Activated CD8-positive, alpha-beta memory T cell treated with anti-CD3 and anti-CD28 coated beads, Interleukin-2, amount 10 ng/mL, durations not matched to agents 7 days and 5 days (primary cell): Measurements from ENCODE around the gene EPHB1. TPM values are rescaled to one million over a fixed set of nuclear protein-coding genes. Genes with fewer than 3 reads are reported as not detected.

Experiments used
- ATAC-seq: fragments of 150-1000 bp; cut with Tn5 transposase; one replicate; pipeline ENCODE4 v1.10.0; 2021; ENCODE audit warnings: moderate library complexity
- CTCF ChIA-PET: fragments of 350-600 bp; sonication (Branson Sonifier 250); formaldehyde crosslinking; loops from one replicate; lab custom pipeline; 2021; ENCODE audit warnings: antibody characterized with exemption; lab: Charles Lee
- DNase-seq: peaks from one replicate; pipeline ENCODE4 v3.0.0-alpha.2; 2020
- H3K27ac Mint-ChIP-seq: one replicate; pipeline ENCODE4 v1.8.0; 2021; ENCODE audit warnings: mild to moderate bottlenecking, mixed read lengths
- H3K27me3 Mint-ChIP-seq: one replicate; pipeline ENCODE4 v1.8.0; 2021; ENCODE audit warnings: mixed read lengths
- H3K36me3 Mint-ChIP-seq: one replicate; pipeline ENCODE4 v1.8.0; 2021; ENCODE audit warnings: mild to moderate bottlenecking, mixed read lengths
- H3K4me1 Mint-ChIP-seq: one replicate; pipeline ENCODE4 v1.8.0; 2021; ENCODE audit warnings: mixed read lengths
- H3K4me3 Mint-ChIP-seq: one replicate; pipeline ENCODE4 v1.8.0; 2021; ENCODE audit warnings: mild to moderate bottlenecking, moderate library complexity, mixed read lengths
- H3K9me3 Mint-ChIP-seq: one replicate; pipeline ENCODE4 v1.8.0; 2022; ENCODE audit warnings: low read depth, mixed read lengths
- total RNA-seq, 2 experiments: library from RNA; stranded (reverse); gene quantifications; one replicate each; pipeline ENCODE4 v1.2.3, GENCODE V29; 2021

The EPHB1 gene
- total RNA-seq, 2 experiments from 2014 or later = 0.35 to 2.2 TPM

DNA sequence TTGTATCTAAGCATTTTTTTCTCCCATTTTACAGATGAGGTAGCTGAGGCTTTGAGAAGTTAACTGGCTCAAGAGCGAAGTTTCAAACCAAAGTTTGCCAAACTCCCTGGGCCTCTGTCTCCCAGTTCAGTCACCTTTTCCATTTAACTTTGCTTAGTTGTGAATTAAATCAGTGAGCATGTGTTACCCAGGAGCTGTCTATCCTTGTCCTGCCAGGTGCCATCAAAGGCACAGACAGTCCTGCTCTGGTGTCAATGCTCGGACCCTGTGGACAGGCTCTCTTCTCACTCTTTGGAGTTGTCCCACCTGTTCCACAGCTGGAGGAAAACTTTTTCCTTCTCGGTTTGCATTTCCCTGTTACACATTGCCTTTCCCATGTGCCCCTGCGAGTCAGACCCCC, 8.6 kb downstream of the EPHB1 start:
- Mint-ChIP-seq H3K36me3 (peaks cover 8% of the 10 kb centered on the region), H3K4me1 (peaks cover 27% of the 10 kb centered on the region), H3K4me3 (no peak overlapping the region), H3K27ac (no peak overlapping the region), H3K27me3 (peaks cover 52% of the 10 kb centered on the region), H3K9me3 (peaks cover 4% of the 10 kb centered on the region)
- no peak for ATAC-seq
- CTCF ChIA-PET = interaction anchor here (0.9 to 1.6 kb wide), 3 partner anchors 8 to 99 kb away, joined by 3 to 8 read pairs (median 4); partner anchors contain the start of gene EPHB1
- DNase-seq = no peak

GRCh38 chr3:134804508-134805480, 9.7 kb downstream of the EPHB1 start:
- CTCF ChIA-PET = interaction anchor here (1.0 to 1.6 kb wide), 3 partner anchors 10 to 34 kb away, joined by 3 to 8 read pairs (median 3); partner anchors contain the start of gene EPHB1
- no peak for ATAC-seq
- DNase-seq = no peak
- Mint-ChIP-seq H3K9me3 (peaks cover 4% of the 10 kb centered on the region), H3K36me3 (peaks cover 8% of the 10 kb centered on the region), H3K4me1 (peaks cover 27% of the 10 kb centered on the region), H3K4me3 (no peak overlapping the region), H3K27ac (no peak overlapping the region), H3K27me3 (peaks cover 50% of the 10 kb centered on the region)

DNA sequence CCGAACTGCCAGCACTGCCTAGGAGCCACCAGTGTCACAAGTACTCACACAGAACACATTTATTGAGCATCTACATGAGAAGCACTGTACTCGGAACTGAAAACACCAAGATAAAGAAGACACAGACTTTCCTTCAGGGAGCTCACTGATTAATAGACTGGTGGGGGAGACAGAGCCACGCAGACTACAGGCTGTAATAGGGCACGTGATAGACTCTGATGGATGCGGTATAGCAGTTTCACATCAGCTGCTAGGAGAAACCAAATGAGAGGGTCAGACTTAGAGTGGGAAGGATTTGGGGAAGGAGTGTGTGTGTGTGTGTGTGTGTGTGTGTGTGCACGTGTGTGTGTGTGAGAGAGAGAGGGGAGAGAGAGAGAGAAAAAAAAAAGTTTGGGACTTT, 12.1 kb downstream of the EPHB1 start:
- Mint-ChIP-seq H3K27me3 (peaks cover 59% of the 10 kb centered on the region), H3K4me1 (peaks cover 17% of the 10 kb centered on the region), H3K36me3 (peaks cover 8% of the 10 kb centered on the region), H3K4me3 (no peak overlapping the region), H3K27ac (no peak overlapping the region), H3K9me3 (peaks cover 4% of the 10 kb centered on the region)
- CTCF ChIA-PET = interaction anchor here (1.0 to 1.8 kb wide), 2 partner anchors 11 to 12 kb away, joined by 4 to 7 read pairs; partner anchors contain the start of gene EPHB1
- ATAC-seq (no peak), DNase-seq (no peak)

- H3K4me1 Mint-ChIP-seq = peaks cover under 1% of the 10 kb centered on the region
- peaks cover 4% of the 10 kb centered on the region for H3K9me3 Mint-ChIP-seq
- peaks cover 61% of the 10 kb centered on the region for H3K27me3 Mint-ChIP-seq
- DNase-seq (no peak), ATAC-seq (no peak)
- no peak overlapping the region for H3K4me3 Mint-ChIP-seq
- CTCF ChIA-PET = interaction anchor here (1.1 kb wide), 1 partner anchor 30 kb away, joined by 3 read pairs; no protein-coding TSS in a partner anchor
- peaks cover 6% of the 10 kb centered on the region for H3K36me3 Mint-ChIP-seq
- no peak overlapping the region for H3K27ac Mint-ChIP-seq
These were observed 13.8 kb downstream of the EPHB1 start for GRCh38 chr3:134808835-134809234.

- Mint-ChIP-seq H3K27ac (no peak overlapping the region), H3K4me3 (no peak overlapping the region), H3K4me1 (no peaks in the 10 kb centered on the region), H3K9me3 (peaks cover 2% of the 10 kb centered on the region), H3K27me3 (peaks cover 61% of the 10 kb centered on the region), H3K36me3 (peaks cover 2% of the 10 kb centered on the region)
- DNase-seq (no peak), ATAC-seq (no peak)
- CTCF ChIA-PET = interaction anchor here (0.8 kb wide), 1 partner anchor 15 kb away, joined by 3 read pairs; the partner anchor contains the start of gene EPHB1
These were observed 14.5 kb downstream of the EPHB1 start for GRCh38 chr3:134809427-134810051.

DNA sequence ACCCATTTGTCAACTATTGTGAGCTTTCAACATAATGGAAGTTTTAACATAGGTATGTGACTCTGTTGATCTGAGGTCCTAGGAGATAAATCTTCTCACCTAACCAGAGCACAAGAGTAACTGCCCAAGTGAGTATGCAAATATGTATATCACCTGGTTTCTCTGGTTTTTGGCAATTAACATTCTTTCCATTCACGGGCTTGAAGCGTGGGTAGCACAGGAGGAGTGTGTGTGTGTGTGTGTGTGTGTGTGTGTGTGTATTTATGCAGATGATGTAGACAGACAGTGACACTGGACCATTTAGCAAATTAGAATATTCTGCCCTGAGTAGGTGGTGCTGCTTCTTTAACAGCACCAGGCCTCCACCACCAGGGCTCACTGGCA, 15.0 kb downstream of the EPHB1 start:
- Mint-ChIP-seq H3K9me3 (no peaks in the 10 kb centered on the region), H3K4me1 (no peaks in the 10 kb centered on the region), H3K4me3 (no peak overlapping the region), H3K36me3 (no peaks in the 10 kb centered on the region), H3K27ac (no peak overlapping the region), H3K27me3 (peaks cover 59% of the 10 kb centered on the region)
- no peak for DNase-seq
- CTCF ChIA-PET = interaction anchor here (0.8 kb wide), 1 partner anchor 15 kb away, joined by 3 read pairs; the partner anchor contains the start of gene EPHB1
- no peak for ATAC-seq

DNA sequence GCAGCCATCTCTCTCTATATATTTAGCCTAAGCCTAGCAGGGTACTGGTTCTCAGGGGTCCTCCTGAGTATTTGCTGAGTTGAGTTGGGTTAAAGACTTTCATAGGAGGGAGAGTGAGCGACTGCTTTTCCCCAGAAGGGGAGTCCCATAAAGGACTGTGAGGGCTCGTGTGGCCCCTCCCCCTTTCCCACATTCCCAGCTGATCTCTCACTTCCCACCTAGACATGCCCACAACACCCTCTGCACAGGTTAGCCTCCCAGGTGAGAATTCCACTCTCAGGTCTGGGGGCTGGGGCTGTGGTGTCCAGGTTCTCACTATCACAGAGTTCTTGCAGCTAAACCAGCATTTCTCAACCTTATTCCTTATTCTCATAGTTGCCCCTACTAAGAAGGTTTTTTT, 15.8 kb downstream of the EPHB1 start:
- CTCF ChIA-PET = no interaction called here
- no peak overlapping the region for H3K4me3 Mint-ChIP-seq
- H3K27me3 Mint-ChIP-seq = peaks cover 54% of the 10 kb centered on the region
- H3K4me1 Mint-ChIP-seq = no peaks in the 10 kb centered on the region
- no peak overlapping the region for H3K27ac Mint-ChIP-seq
- DNase-seq = no peak
- H3K9me3 Mint-ChIP-seq = no peaks in the 10 kb centered on the region
- no peak for ATAC-seq
- H3K36me3 Mint-ChIP-seq = no peaks in the 10 kb centered on the region

DNA sequence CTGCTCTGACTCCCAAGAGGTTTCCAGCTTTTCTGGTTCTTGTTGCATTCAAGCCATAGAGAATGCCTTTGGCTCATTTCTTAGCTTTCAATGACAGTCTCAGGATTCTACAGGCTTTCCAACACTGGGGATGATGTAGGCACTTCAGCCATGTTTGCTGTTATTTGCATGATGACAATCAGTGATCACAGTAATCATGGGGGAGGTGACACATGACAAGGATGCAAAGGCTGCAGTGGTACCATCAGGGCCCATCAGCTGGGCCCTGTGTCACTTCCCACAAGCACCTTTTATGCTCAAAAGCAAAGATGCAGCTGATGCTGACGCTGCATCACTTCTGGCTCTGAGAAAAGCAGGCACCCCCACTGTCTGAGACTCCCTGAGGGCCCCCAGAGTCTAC, 18.6 kb downstream of the EPHB1 start:
- Mint-ChIP-seq H3K9me3 (no peaks in the 10 kb centered on the region), H3K27me3 (peaks cover 36% of the 10 kb centered on the region)
- CTCF ChIA-PET = interaction anchor here (1.9 kb wide), 1 partner anchor 19 kb away, joined by 4 read pairs; the partner anchor contains the start of gene EPHB1

DNA sequence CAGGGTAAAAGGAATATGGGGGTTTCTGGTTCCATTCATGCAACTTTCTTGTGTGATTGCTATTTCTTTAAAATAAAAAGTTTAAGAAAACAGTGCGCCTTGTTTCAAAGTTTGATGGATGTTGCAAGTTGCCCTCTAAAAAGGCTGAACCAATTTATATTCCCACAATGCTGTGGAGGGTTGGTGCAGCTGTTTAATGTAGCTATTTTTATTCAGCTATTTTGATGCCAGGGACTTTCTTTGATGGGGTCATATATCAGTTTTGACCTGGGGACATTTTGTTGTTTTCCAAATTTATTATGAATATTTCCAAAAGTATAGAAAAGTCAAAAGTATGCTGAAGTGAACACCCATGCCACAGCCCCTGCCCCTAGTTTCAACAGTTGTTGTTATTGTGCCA, 20.5 kb downstream of the EPHB1 start:
- DNase-seq (no peak), ATAC-seq (no peak)
- no peaks in the 10 kb centered on the region for H3K9me3 Mint-ChIP-seq
- H3K27me3 Mint-ChIP-seq = peaks cover 26% of the 10 kb centered on the region
- H3K4me1 Mint-ChIP-seq = no peaks in the 10 kb centered on the region
- H3K4me3 Mint-ChIP-seq = no peak overlapping the region
- CTCF ChIA-PET = no interaction called here
- no peaks in the 10 kb centered on the region for H3K36me3 Mint-ChIP-seq
- H3K27ac Mint-ChIP-seq = no peak overlapping the region

More for the DNA sequence above, 18.6 kb downstream of the EPHB1 start:
- ATAC-seq (no peak), DNase-seq (no peak)
- H3K27ac Mint-ChIP-seq = no peak overlapping the region
- no peaks in the 10 kb centered on the region for H3K4me1 Mint-ChIP-seq
- H3K4me3 Mint-ChIP-seq = no peak overlapping the region
- no peaks in the 10 kb centered on the region for H3K36me3 Mint-ChIP-seq

- no peaks in the 10 kb centered on the region for H3K9me3 Mint-ChIP-seq
- CTCF ChIA-PET = no interaction called here
- no peak for DNase-seq
- H3K36me3 Mint-ChIP-seq = no peaks in the 10 kb centered on the region
- H3K27ac Mint-ChIP-seq = no peak overlapping the region
- H3K27me3 Mint-ChIP-seq = peaks cover 24% of the 10 kb centered on the region
- no peaks in the 10 kb centered on the region for H3K4me1 Mint-ChIP-seq
- H3K4me3 Mint-ChIP-seq = no peak overlapping the region
- ATAC-seq = no peak
These were observed 21.6 kb downstream of the EPHB1 start for GRCh38 chr3:134816623-134817022.

DNA sequence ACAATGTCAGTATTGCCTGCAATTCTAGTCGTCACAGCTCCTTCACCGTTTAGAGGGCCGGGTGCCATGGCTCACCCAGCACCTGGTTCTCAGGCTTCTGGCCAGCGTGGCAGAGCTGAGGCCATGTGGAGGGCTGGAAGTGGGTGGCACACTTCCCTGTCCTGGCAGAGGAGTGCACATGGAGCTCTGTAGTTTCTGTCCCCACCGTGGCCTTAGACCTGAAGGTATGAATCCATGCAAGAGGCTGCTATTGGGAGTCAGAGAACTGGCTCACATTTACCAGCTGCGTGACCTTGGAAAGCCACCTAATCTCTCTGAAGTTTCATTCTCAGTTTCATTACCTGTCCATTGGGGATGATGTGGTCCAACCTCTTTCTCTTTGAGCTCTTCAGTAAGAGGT, 22.2 kb downstream of the EPHB1 start:
- Mint-ChIP-seq H3K9me3 (no peaks in the 10 kb centered on the region), H3K27ac (no peak overlapping the region), H3K4me3 (no peak overlapping the region), H3K36me3 (no peaks in the 10 kb centered on the region), H3K4me1 (no peaks in the 10 kb centered on the region), H3K27me3 (peaks cover 24% of the 10 kb centered on the region)
- CTCF ChIA-PET = interaction anchor here (0.7 kb wide), 1 partner anchor 22 kb away, joined by 3 read pairs; the partner anchor contains the start of gene EPHB1
- no peak for ATAC-seq
- DNase-seq = no peak

- Mint-ChIP-seq H3K27me3 (peaks cover 12% of the 10 kb centered on the region), H3K27ac (no peak overlapping the region), H3K9me3 (no peaks in the 10 kb centered on the region), H3K4me3 (no peak overlapping the region), H3K4me1 (no peaks in the 10 kb centered on the region), H3K36me3 (no peaks in the 10 kb centered on the region)
- CTCF ChIA-PET = no interaction called here
- DNase-seq (no peak), ATAC-seq (no peak)
These were observed 25.9 kb downstream of the EPHB1 start for GRCh38 chr3:134820994-134821393.

DNA sequence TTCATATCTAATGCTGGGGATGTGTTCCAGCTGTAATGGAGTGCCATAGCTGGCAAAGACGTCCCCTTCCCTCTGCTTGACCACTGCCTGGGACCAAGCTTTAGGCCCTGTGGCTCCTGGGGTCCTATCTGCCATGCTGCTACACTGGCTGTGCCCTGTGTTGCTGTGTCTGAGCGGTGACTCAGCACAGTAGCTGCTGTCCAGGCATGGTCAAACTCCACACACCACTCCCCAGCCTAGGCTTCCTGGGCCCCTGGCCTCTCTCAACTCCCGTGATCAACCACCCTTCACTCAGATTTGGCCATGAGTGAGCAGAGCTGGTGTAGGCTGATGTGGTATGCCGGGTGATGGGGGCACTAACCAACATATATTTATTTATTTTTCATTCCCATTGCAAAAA, 27.0 kb downstream of the EPHB1 start:
- H3K4me1 Mint-ChIP-seq = no peaks in the 10 kb centered on the region
- no peak overlapping the region for H3K4me3 Mint-ChIP-seq

More for the DNA sequence above, 27.0 kb downstream of the EPHB1 start:
- H3K27ac Mint-ChIP-seq = no peak overlapping the region
- ATAC-seq = no peak
- CTCF ChIA-PET = interaction anchor here (1.4 kb wide), 1 partner anchor 27 kb away, joined by 3 read pairs; the partner anchor contains the start of gene EPHB1
- H3K27me3 Mint-ChIP-seq = peaks cover 12% of the 10 kb centered on the region
- H3K36me3 Mint-ChIP-seq = no peaks in the 10 kb centered on the region
- H3K9me3 Mint-ChIP-seq = no peaks in the 10 kb centered on the region
- DNase-seq = no peak
